DOHH2 (cell line): ENCODE data around the gene KCTD16.

Experiments used
- H3F3A ChIP-seq: fragments of 200-600 bp; sonication (generic), shearing (Covaris generic); 2 replicates; pipeline ENCODE4 v1.6.0; 2016; ENCODE audit warnings: antibody characterized with exemption, mild to moderate bottlenecking; ENCODE audit not compliant: control insufficient read depth, insufficient read depth
- H3K27ac ChIP-seq: fragments of 200-600 bp; sonication (generic); 2 replicates; pipeline ENCODE4 v1.5.1; 2014; ENCODE audit warnings: low read depth, mild to moderate bottlenecking, low read length, moderate library complexity
- H3K27me3 ChIP-seq: fragments of 200-600 bp; sonication (generic); 2 replicates; pipeline ENCODE4 v1.6.1; 2014; ENCODE audit warnings: mild to moderate bottlenecking, low read length, mixed read lengths; ENCODE audit not compliant: control insufficient read depth
- H3K36me3 ChIP-seq: fragments of 200-600 bp; sonication (generic); 2 replicates; pipeline ENCODE4 v1.6.1; 2014; ENCODE audit warnings: mild to moderate bottlenecking, low read length, moderate library complexity, mixed read lengths; ENCODE audit not compliant: control insufficient read depth
- H3K4me1 ChIP-seq: fragments of 200-600 bp; sonication (generic); 2 replicates; pipeline ENCODE4 v1.6.1; 2014; ENCODE audit warnings: mild to moderate bottlenecking, low read length, mixed read lengths; ENCODE audit not compliant: control insufficient read depth
- H3K4me2 ChIP-seq: fragments of 200-600 bp; sonication (generic); 2 replicates; pipeline ENCODE4 v1.6.0; 2014; ENCODE audit warnings: mild to moderate bottlenecking, low read length, moderate library complexity
- H3K4me3 ChIP-seq: fragments of 200-600 bp; sonication (generic); 2 replicates; pipeline ENCODE4 v1.5.1; 2014; ENCODE audit warnings: mild to moderate bottlenecking, low read length, mixed read lengths
- H3K79me2 ChIP-seq: fragments of 200-600 bp; sonication (generic); 2 replicates; pipeline ENCODE4 v1.6.1; 2014; ENCODE audit warnings: mild to moderate bottlenecking, low read length, mixed read lengths; ENCODE audit not compliant: control insufficient read depth
- H3K9me2 ChIP-seq: fragments of 200-600 bp; sonication (generic); replicated peaks from 2 replicates; pipeline ENCODE4 v1.6.1; 2014; ENCODE audit warnings: mild to moderate bottlenecking, low read length, mixed read lengths; ENCODE audit not compliant: control insufficient read depth
- H3K9me3 ChIP-seq: fragments of 200-600 bp; sonication (generic); 2 replicates; pipeline ENCODE4 v1.6.1; 2014; ENCODE audit warnings: antibody characterized with exemption, low read length, mixed read lengths; ENCODE audit not compliant: control insufficient read depth, insufficient read depth
- H4K20me1 ChIP-seq: fragments of 200-600 bp; sonication (generic); 2 replicates; pipeline ENCODE4 v1.6.0; 2014; ENCODE audit warnings: low read depth, mild to moderate bottlenecking, antibody characterized with exemption, low read length, moderate library complexity; ENCODE audit not compliant: control insufficient read depth, insufficient read depth
- EZH2phosphoT487 ChIP-seq: fragments of 200-600 bp; sonication (generic); IDR thresholded peaks from 2 replicates; pipeline ENCODE4 v1.6.1; 2017; ENCODE audit warnings: borderline replicate concordance, mild to moderate bottlenecking, antibody characterized with exemption, low read length, moderate library complexity, mixed read lengths
- TF ChIP-seq, protein P1 (sequence below): fragments of 200-600 bp; sonication (generic); IDR thresholded peaks from one replicate; pipeline ENCODE4 v1.5.1; 2014; ENCODE audit warnings: antibody characterized with exemption, mild to moderate bottlenecking, low read depth, low read length; ENCODE audit not compliant: poor library complexity, severe bottlenecking

The KCTD16 gene

DNA sequence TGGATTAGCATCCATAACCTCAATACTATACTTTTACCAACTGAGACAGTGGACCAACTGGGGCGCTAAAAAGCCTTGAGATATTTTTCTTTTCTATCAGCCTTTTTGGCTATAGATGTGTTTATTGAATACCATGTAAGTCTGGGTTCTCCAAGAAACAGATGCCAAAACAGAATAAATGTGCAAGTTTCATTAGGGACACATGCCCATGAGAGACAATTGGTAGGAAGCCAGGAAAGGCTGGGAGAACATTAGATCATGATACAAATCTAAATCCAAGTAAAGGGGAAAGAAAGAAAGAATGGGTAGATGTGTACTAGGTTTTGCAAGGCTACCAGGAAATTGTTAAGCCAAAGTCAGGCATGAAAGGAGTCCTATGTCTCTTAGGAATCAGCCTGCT is 152.5 kb downstream of the KCTD16 start:
- no peaks in the 10 kb centered on the region for H3K36me3 ChIP-seq
- H3K9me3 ChIP-seq: no peaks in the 10 kb centered on the region
- H3K27ac ChIP-seq: no peak overlapping the region
- H3K4me3 ChIP-seq: no peak overlapping the region
- H3K27me3 ChIP-seq: no peaks in the 10 kb centered on the region
- no peaks in the 10 kb centered on the region for H4K20me1 ChIP-seq
- no peaks in the 10 kb centered on the region for H3K79me2 ChIP-seq
- no peaks in the 10 kb centered on the region for H3K9me2 ChIP-seq
- H3F3A ChIP-seq: no peaks in the 10 kb centered on the region
- no peak overlapping the region for H3K4me2 ChIP-seq
- no peaks in the 10 kb centered on the region for H3K4me1 ChIP-seq
- TF ChIP-seq EZH2phosphoT487: no peak
- TF ChIP-seq, protein P1, sequence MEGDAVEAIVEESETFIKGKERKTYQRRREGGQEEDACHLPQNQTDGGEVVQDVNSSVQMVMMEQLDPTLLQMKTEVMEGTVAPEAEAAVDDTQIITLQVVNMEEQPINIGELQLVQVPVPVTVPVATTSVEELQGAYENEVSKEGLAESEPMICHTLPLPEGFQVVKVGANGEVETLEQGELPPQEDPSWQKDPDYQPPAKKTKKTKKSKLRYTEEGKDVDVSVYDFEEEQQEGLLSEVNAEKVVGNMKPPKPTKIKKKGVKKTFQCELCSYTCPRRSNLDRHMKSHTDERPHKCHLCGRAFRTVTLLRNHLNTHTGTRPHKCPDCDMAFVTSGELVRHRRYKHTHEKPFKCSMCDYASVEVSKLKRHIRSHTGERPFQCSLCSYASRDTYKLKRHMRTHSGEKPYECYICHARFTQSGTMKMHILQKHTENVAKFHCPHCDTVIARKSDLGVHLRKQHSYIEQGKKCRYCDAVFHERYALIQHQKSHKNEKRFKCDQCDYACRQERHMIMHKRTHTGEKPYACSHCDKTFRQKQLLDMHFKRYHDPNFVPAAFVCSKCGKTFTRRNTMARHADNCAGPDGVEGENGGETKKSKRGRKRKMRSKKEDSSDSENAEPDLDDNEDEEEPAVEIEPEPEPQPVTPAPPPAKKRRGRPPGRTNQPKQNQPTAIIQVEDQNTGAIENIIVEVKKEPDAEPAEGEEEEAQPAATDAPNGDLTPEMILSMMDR: no peak

DNA sequence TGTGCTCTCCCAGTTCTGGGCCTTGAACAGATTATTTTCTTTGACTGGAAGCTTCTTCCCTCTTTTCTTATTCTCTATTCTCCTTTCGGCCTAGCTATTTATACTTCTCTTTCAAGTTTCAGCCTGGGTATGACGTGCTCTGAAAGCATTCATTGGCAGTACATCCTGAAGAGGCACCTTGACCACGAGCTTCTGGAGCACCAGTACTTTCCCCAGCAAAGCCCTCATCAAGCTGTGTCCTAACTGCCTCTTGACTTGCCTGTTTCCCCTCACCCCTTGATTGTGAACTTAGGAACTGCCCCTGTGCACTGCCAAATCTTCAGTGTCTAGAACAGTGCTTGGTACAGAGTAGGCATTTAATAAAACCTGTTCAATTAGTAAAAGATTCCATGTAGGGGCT is 154.9 kb downstream of the KCTD16 start:
- H3K9me2 ChIP-seq: no peaks in the 10 kb centered on the region
- H3K27ac ChIP-seq: no peak overlapping the region
- H4K20me1 ChIP-seq: no peaks in the 10 kb centered on the region
- no peaks in the 10 kb centered on the region for H3K4me1 ChIP-seq
- no peaks in the 10 kb centered on the region for H3K9me3 ChIP-seq
- no peaks in the 10 kb centered on the region for H3K79me2 ChIP-seq
- H3K27me3 ChIP-seq: no peaks in the 10 kb centered on the region
- no peaks in the 10 kb centered on the region for H3K36me3 ChIP-seq
- no peaks in the 10 kb centered on the region for H3F3A ChIP-seq
- no peak overlapping the region for H3K4me3 ChIP-seq
- TF ChIP-seq, protein P1: no peak
- TF ChIP-seq EZH2phosphoT487: no peak
- no peak overlapping the region for H3K4me2 ChIP-seq

DNA sequence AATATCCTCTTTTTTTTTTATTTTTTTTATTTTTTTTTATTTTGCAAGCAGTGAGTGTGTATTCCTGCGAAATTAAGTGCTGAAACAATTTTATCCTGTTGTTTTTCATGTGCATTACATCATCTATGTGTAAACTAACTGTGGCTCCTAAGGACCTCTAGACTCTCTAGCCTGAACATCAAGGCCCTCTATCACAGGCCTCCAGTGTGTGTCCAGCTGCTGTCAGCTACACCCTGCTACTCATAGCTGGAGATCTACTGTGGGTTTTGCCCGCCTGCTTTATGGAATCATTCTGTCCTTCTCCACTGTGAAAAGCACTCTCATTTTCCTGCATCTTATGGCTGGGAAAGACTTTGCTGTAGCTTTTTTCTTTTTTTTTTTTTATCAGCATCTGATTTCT is 157.8 kb downstream of the KCTD16 start:
- TF ChIP-seq, protein P1: no peak
- no peak for TF ChIP-seq EZH2phosphoT487
- no peaks in the 10 kb centered on the region for H4K20me1 ChIP-seq

DNA sequence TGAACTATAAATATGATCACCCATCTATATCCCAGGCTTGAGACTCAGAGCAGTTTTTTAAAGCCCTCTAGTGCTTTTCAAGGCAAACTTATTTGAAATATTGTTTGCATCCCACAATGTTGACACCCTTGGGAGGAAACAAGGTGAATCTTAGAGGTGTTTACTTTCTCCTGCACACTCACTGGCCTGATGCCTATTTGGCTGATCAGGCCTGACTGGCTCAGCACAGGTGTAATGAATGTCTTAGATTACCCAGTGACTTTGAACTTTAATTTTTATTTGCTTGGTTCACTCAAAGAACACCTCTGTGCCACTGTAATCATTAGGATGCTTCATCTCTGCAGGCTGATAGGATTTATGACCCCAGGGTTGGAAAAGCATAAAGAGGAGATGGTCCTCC is 158.3 kb downstream of the KCTD16 start:
- TF ChIP-seq, protein P1: no peak
- no peak for TF ChIP-seq EZH2phosphoT487
- Histone ChIP-seq H3K4me2 (no peak overlapping the region), H3K27me3 (no peaks in the 10 kb centered on the region), H3K9me3 (no peaks in the 10 kb centered on the region), H3F3A (no peaks in the 10 kb centered on the region), H3K4me3 (no peak overlapping the region), H3K4me1 (peaks cover 10% of the 10 kb centered on the region), H3K79me2 (no peaks in the 10 kb centered on the region), H3K9me2 (no peaks in the 10 kb centered on the region), H3K27ac (no peak overlapping the region), H3K36me3 (no peaks in the 10 kb centered on the region), H4K20me1 (no peaks in the 10 kb centered on the region)

More for the DNA sequence above, 157.8 kb downstream of the KCTD16 start:
- H3K9me3 ChIP-seq: no peaks in the 10 kb centered on the region
- no peak overlapping the region for H3K4me3 ChIP-seq
- H3K9me2 ChIP-seq: no peaks in the 10 kb centered on the region
- H3K36me3 ChIP-seq: no peaks in the 10 kb centered on the region
- H3K4me1 ChIP-seq: peaks cover 8% of the 10 kb centered on the region
- no peak overlapping the region for H3K27ac ChIP-seq
- no peak overlapping the region for H3K4me2 ChIP-seq
- no peaks in the 10 kb centered on the region for H3K27me3 ChIP-seq
- no peaks in the 10 kb centered on the region for H3K79me2 ChIP-seq
- H3F3A ChIP-seq: no peaks in the 10 kb centered on the region
